Ectodermal cell (in vitro differentiated cells): ENCODE measurements around the gene DSCAM.

ENCODE experiments used
- H3K27ac ChIP-seq: 2 replicates; pipeline ENCODE4 v1.7.0; 2013; ENCODE audit warnings: mild to moderate bottlenecking, low read depth, low read length; ENCODE audit not compliant: insufficient read depth, poor library complexity, severe bottlenecking
- H3K27me3 ChIP-seq: 2 replicates; pipeline ENCODE4 v1.7.0; 2013; ENCODE audit warnings: mild to moderate bottlenecking, low read length; ENCODE audit not compliant: insufficient read depth, control insufficient read depth, poor library complexity, severe bottlenecking
- H3K36me3 ChIP-seq: one replicate; pipeline ENCODE4 v1.7.0; 2013; ENCODE audit warnings: low read length; ENCODE audit not compliant: control insufficient read depth, insufficient read depth
- H3K4me1 ChIP-seq: one replicate; pipeline ENCODE4 v1.7.0; 2013; ENCODE audit warnings: low read length; ENCODE audit not compliant: control insufficient read depth, insufficient read depth
- H3K4me3 ChIP-seq: 2 replicates; pipeline ENCODE4 v1.7.0; 2013; ENCODE audit warnings: low read depth, low read length, control low read depth; ENCODE audit not compliant: insufficient read depth
- H3K9me3 ChIP-seq: 2 replicates; pipeline ENCODE4 v1.7.0; 2013; ENCODE audit warnings: mild to moderate bottlenecking, low read length, moderate library complexity; ENCODE audit not compliant: control insufficient read depth
- WGBS, 2 experiments: methylation state at CpG; one replicate each; pipeline ENCODE4 v1.1.7; 2013; ENCODE audit warnings: missing lambda C conversion rate in 2 of 2; 5-methylcytosine and 5-hydroxymethylcytosine counted together

DSCAM gene

DNA sequence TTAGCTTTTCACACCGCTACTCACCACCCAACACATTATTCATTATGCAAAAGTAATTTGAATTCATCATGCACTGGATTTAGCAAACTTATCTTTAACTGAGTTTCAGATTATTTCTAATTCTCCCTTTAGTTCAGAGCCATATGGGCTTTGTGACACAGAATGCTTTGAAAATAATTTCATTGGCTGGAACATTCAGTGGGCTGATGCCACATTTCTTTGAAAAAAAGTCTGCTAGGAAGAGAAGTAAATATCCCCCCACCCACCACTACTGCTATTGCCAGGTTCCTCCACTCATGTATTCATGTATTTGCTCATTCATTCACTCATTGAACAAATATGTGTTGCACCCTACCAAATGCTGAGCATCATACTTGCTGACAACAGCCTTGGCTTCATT is 280.5 kb downstream of the DSCAM start:
- Histone ChIP-seq H3K4me3 (no peak overlapping the region), H3K4me1 (no peaks in the 10 kb centered on the region), H3K9me3 (no peaks in the 10 kb centered on the region), H3K27me3 (no peaks in the 10 kb centered on the region), H3K36me3 (no peaks in the 10 kb centered on the region), H3K27ac (no peak overlapping the region)
- WGBS, 2 experiments: 42 to 46% methylated on average over 1 of the region's 1 CpG

DNA sequence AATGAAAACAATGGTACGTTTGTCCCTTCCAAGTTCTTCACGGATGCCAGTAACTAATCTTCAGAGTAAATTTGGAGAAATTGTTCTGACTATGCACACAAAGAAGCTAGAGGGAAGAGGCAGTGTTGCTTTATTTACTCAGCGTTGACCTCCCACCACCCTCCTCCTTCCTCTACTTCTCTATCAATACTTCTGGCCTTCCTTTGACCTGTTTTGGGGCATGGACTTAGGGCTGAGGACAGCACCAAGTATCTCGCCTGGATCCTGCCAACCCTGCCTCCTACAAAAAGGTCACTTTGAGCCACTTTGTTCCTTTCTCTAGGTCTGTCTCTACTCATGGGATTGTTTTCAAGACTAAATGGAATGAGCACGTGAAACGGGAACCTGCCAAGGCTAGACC is 282.6 kb downstream of the DSCAM start:
- Histone ChIP-seq H3K27me3 (no peaks in the 10 kb centered on the region), H3K4me1 (no peaks in the 10 kb centered on the region), H3K9me3 (no peaks in the 10 kb centered on the region), H3K27ac (no peak overlapping the region), H3K4me3 (no peak overlapping the region), H3K36me3 (no peaks in the 10 kb centered on the region)
- 91% methylated on average over 6 of the region's 6 CpGs for WGBS, 2 experiments

DNA sequence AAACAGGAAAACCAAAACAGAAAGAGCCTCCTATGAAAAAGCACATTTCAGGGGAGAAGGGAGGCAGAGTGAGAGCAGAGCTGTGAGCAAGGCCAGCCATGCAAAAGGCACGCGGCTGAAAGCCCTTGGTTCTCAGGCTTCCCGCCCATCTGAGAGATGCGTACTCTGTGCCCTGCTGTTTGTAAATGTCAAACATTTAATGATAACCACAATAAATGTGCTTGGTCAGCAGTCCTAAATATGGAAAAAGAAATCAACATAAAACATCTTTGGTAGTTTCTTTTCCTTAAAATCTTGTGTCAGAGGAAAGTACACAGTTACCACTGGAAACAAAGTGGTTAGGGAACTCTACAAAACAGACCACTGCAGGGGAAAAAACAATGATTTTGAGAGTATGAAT is 283.1 kb downstream of the DSCAM start:
- Histone ChIP-seq H3K27me3 (no peaks in the 10 kb centered on the region), H3K4me3 (no peak overlapping the region), H3K4me1 (no peaks in the 10 kb centered on the region), H3K27ac (no peak overlapping the region), H3K36me3 (no peaks in the 10 kb centered on the region), H3K9me3 (no peaks in the 10 kb centered on the region)
- WGBS, 2 experiments: 97 to 100% methylated on average over 2 to 4 of the region's 4 CpGs

DNA sequence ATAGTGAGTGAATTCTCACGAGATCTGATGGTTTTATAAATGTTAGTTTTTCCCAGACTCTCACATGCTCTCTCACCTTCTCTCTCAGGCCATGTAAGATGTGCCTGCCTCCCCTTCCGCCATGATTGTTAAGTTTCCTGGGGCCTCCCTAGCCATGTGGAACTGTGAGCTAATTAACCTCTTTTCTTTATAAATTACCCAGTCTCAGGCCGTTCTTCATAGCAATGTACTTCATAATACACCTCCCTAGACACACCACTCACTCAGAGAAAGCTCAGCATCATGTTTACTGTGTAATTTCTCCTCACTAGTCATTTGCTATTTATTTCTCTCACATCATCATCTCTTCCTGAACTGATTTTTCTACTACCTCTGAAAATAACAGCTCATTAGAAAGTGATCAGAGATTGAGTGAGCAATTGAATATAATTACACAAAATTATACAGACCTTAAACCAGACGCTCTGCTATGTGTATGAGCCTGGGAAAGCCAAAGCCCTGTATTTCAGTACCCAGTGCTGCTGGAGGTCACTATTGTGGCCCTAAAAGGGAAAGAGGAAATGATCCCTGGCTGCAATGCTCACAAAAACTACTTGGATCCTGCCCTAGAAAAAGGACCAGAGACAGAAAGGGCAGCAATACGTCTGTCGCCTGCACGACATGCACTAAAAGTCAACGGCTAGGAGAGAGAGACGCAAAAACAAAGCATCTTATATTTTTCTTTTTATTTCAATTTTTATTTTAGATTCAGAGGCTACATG is 284.5 kb downstream of the DSCAM start:
- WGBS, 2 experiments: 81 to 96% methylated on average over 8 to 9 of the region's 9 CpGs
- Histone ChIP-seq H3K36me3 (no peaks in the 10 kb centered on the region), H3K27me3 (no peaks in the 10 kb centered on the region), H3K4me3 (no peak overlapping the region), H3K9me3 (no peaks in the 10 kb centered on the region), H3K4me1 (no peaks in the 10 kb centered on the region), H3K27ac (no peak overlapping the region)

DNA sequence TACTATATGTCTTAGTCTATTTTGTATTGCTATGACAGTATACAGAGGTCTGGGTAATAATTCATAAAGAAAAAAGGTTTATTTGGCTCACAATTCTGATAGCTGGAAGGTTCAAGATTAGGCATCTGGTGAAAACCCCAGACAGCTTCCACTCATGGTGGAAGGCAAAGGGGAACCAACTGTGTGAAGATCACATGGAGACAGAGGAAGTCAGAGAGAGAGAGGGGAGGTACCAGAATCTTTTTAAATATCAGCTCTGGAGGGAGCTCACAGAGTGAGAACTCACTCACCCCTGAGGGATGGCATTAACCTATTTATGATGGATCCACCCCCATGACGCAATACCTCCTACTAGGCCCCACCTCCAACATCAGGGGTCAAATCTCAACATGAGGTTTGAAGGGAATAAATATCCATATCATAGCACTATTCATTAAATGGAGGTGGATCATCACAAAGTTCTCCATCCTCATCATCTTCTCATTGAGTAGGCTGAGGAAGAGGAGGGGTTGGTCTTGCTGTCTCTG is 290.5 kb downstream of the DSCAM start:
- H3K4me3 ChIP-seq: no peak overlapping the region
- H3K27me3 ChIP-seq: no peaks in the 10 kb centered on the region
- no peaks in the 10 kb centered on the region for H3K36me3 ChIP-seq
- no peak overlapping the region for H3K27ac ChIP-seq
- no peaks in the 10 kb centered on the region for H3K9me3 ChIP-seq
- no peaks in the 10 kb centered on the region for H3K4me1 ChIP-seq
- 92% methylated on average over 1 of the region's 1 CpG; no CpG with 5 or more reads in 1 of the 2 experiments for WGBS, 2 experiments

DNA sequence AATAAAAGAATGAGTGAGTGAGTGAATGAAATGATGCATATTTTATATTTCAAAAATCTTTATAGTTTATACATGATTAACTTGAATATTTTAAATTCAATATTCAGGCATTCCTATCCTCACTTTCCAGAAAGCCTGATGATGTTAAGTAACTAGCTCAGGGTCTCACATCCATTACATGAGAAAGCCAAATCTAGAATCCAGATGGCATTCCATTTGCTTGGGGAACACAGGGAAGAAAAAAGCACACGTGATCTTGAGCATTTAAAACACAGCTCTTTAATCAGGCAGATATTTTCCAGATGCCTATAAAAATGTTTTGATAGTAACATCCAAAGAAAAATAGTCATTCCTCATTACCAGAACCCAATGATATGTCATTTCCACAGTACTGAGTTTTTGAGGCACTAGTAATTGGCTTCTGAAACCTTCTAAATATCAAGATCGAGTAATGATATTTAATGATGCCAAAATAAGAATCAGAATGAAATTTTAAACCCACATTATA is 291.9 kb downstream of the DSCAM start:
- H3K36me3 ChIP-seq: no peaks in the 10 kb centered on the region
- 44 to 50% methylated on average over 1 of the region's 2 CpGs for WGBS, 2 experiments
- H3K27me3 ChIP-seq: no peaks in the 10 kb centered on the region
- no peak overlapping the region for H3K27ac ChIP-seq
- no peaks in the 10 kb centered on the region for H3K9me3 ChIP-seq
- H3K4me1 ChIP-seq: no peaks in the 10 kb centered on the region
- H3K4me3 ChIP-seq: no peak overlapping the region

DNA sequence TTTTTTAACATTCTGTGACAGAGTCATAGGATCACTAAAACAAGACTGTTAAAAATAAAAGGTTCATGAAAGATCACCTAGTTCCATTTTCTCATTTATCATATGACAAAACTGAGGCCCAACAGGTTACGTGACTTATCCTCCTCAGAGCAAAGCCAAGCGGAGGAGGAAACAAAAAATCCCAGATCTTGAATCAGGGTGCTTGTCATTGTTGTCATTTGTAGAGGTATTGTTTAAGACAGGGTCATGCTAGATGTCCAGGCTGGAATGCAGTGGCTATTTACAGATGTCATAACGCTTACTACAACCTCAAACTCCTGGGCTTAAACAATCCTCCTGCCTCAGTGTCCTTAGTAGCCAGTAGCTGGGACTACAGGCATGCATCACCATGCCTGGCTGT is 293.2 kb downstream of the DSCAM start:
- H3K4me1 ChIP-seq: no peaks in the 10 kb centered on the region
- H3K27ac ChIP-seq: no peak overlapping the region
- 95 to 98% methylated on average over 3 of the region's 3 CpGs for WGBS, 2 experiments
- no peaks in the 10 kb centered on the region for H3K27me3 ChIP-seq
- no peaks in the 10 kb centered on the region for H3K9me3 ChIP-seq
- H3K4me3 ChIP-seq: no peak overlapping the region
- no peaks in the 10 kb centered on the region for H3K36me3 ChIP-seq

DNA sequence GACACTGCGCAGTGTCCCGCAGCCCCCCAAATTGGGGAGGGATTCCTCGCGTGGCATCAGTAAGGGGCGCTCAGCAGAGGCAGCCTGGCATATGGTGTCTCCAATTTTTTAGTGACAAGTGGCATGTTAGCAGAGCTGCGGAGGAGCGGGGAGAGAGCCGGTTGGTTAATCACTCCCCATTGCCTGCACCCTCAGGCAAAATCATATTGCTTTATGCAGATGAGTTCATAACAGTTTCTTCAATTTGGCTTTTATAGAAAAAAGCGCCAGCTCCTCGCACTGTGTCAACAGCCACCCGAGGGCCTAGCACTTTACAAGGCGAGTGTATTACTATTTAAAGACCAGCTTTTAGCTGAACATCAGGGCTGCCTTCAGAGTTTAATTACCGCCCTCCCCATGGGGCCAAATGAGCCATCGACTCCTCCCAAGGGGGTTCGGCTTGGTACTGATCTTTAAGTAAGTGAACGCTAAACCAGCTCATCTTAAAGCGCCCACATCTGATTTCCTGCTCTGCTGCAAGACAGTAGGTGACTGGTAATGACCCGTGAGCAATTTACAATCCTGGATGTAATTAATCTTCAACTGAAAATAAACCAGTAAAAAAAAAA is 298.9 kb downstream of the DSCAM start:
- H3K36me3 ChIP-seq: no peaks in the 10 kb centered on the region
- H3K9me3 ChIP-seq: no peaks in the 10 kb centered on the region
- no peak overlapping the region for H3K27ac ChIP-seq
- 74 to 79% methylated on average over 17 of the region's 18 CpGs for WGBS, 2 experiments
- peaks cover 10% of the 10 kb centered on the region for H3K4me1 ChIP-seq
- no peaks in the 10 kb centered on the region for H3K27me3 ChIP-seq
- H3K4me3 ChIP-seq: no peak overlapping the region

DNA sequence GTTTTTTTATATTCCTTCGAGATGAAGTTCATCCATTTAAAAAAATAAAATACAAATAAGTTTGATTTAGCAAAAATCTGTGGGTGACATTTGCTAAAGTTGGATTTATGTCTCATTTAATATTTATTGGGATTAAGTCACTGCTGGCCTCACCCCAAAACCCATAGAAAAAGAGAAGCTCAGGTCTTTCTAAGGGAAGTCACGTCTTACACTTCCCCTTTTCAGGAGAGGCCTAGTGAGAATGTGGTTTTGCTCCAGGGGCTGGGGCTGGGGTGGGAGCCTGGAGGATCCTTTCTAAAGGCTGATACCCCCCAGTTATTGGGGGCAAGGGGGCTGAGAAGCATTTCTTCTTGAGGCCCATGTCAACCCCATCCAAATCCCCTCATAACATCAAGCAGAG is 300.3 kb downstream of the DSCAM start:
- H3K4me3 ChIP-seq: no peak overlapping the region
- no peak overlapping the region for H3K27ac ChIP-seq
- H3K4me1 ChIP-seq: peaks cover 10% of the 10 kb centered on the region
- WGBS, 2 experiments: 86 to 100% methylated on average over 1 of the region's 2 CpGs
- no peaks in the 10 kb centered on the region for H3K9me3 ChIP-seq
- H3K36me3 ChIP-seq: no peaks in the 10 kb centered on the region
- H3K27me3 ChIP-seq: no peaks in the 10 kb centered on the region

DNA sequence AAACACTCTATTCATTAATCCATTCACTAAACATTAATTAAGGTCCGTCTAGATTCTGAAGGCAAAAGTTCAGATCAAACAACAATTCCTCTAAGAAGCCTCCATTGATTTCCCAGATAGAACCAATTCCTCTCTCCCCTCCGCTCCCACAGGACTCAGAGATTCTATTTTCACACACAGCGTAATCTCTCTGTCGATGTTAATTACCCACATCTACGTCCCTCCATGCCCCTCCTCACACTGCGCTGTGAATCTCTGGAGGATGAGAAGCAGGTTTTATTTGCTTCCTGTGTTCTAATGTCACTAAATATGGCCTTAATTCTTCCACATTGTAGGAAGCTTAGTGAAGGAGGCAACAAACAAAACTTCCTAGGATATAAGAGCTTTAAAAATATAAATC is 306.7 kb downstream of the DSCAM start:
- H3K4me1 ChIP-seq: no peaks in the 10 kb centered on the region
- no peaks in the 10 kb centered on the region for H3K9me3 ChIP-seq
- no peaks in the 10 kb centered on the region for H3K27me3 ChIP-seq
- 86 to 88% methylated on average over 5 to 6 of the region's 6 CpGs for WGBS, 2 experiments
- no peak overlapping the region for H3K27ac ChIP-seq
- H3K36me3 ChIP-seq: no peaks in the 10 kb centered on the region
- no peak overlapping the region for H3K4me3 ChIP-seq
